ENCODE data around the gene TTI1. TPM values are rescaled to one million over a fixed set of nuclear protein-coding genes. Genes with fewer than 3 reads are reported as not detected.

The TTI1 gene
- total RNA-seq, result 14.4 and 14.8 TPM in 2 replicates

DNA sequence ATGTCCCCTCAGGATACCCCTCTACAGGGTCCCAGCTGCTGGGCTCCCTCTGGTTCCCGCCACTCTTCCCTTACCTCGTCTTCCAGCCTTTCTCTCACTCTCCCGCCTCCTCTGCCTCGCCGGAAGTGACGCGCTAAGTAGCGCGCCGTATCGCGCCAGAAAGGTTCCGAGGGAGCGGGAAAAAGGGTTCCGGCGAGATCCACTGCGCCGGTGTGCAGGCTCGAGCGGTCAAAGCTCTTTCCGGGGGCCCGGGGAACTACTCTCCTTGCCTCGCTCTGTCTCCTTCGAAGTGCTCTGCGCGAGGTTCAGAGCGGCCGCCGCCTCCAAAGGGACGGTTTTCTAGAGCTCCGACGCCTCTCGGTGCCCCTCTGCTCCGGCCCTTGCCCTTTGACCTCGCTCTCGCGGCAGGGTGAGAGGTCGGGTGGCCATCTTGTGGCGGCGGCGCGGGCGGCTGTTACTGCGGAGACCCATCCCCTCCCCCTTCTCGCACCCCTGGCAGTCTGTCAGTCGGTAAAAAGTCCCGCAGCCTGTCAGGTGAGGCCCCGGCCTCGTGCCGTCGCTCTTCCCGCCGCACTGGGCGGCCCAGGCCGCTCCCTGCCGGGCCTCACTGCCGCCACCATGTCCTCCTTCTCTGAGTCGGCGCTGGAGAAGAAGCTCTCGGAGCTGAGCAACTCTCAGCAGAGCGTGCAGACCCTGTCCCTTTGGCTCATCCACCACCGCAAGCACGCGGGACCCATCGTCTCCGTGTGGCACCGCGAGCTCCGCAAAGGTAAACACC, at the start of gene TTI1, which contains the start of gene RPRD1B:
Gene TTI1, minus strand, starts transcription at position 127 of the 778 bp plus-strand sequence. CDS start 19,640 bp downstream, outside the sequence.
Gene RPRD1B, plus strand, starts transcription at position 417 of the 778 bp plus-strand sequence. Its CDS starts 202 bp downstream, at position 619.
- Histone ChIP-seq H3K4me1 (ENCODE audit: insufficient read depth, low read length) (peaks cover 22% of the 10 kb centered on the region), H3K9me3 (ENCODE audit: low read depth, low read length) (no peaks in the 10 kb centered on the region), H3K4me2 (ENCODE audit: insufficient read depth, low read length) (peak within 1 kb of the TSS; percentile 87), H3K4me3 (ENCODE audit: insufficient read depth, low read length) (peak within 1 kb of the TSS; percentile 93), H4K20me1 (ENCODE audit: insufficient read depth, low read length) (peaks cover 9% of the 10 kb centered on the region), H3K79me2 (ENCODE audit: insufficient read depth, low read length) (peaks cover 98% of the 10 kb centered on the region), H3K27me3 (ENCODE audit: insufficient read depth, low read length) (no peaks in the 10 kb centered on the region), H2AFZ (ENCODE audit: low read length) (peak within 1 kb of the TSS; percentile 97), H3K36me3 (ENCODE audit: insufficient read depth, low read length) (peaks cover 13% of the 10 kb centered on the region), H3K27ac (ENCODE audit: low read depth, low read length) (peak within 1 kb of the TSS; percentile 95)
- DNase-seq (ENCODE audit: insufficient read length, low spot score, missing footprints), result peak; percentile 92
- no peak for TF ChIP-seq CTCF (IDR thresholded peaks at IDR 0.05; ENCODE audit: extremely low read depth, low read depth, low read length)

DNA sequence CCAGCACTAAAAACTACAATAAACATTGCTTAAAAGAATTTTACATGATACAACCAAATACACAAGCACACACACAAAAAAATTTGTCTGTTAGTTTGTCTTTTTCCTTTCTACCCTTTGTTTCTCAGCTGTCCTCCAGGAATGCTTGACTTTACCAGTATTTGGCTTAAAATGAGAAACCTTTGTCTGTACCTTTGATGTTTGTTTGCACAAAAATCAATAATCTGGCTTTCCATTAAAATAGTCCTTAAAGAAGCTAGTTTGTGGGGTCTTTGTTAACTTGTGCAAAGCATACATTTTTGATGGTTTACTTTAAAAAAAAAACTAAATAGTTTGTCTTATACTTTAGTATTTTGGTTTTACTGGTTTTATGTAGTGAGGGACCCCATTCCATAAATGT, 49.6 kb upstream of the TTI1 start:
- no peaks in the 10 kb centered on the region for H3K9me3 ChIP-seq (ENCODE audit: low read depth, low read length)
- H4K20me1 ChIP-seq (ENCODE audit: insufficient read depth, low read length), result no peaks in the 10 kb centered on the region
- TF ChIP-seq CTCF (IDR thresholded peaks at IDR 0.05; ENCODE audit: extremely low read depth, low read depth, low read length), result no peak
- H3K27me3 ChIP-seq (ENCODE audit: insufficient read depth, low read length), result no peaks in the 10 kb centered on the region
- H3K79me2 ChIP-seq (ENCODE audit: insufficient read depth, low read length), result peaks cover 37% of the 10 kb centered on the region
- DNase-seq (ENCODE audit: insufficient read length, low spot score, missing footprints), result no peak
- H2AFZ ChIP-seq (ENCODE audit: low read length), result no peak overlapping the region
- peaks cover 21% of the 10 kb centered on the region for H3K4me1 ChIP-seq (ENCODE audit: insufficient read depth, low read length)
- no peak overlapping the region for H3K4me3 ChIP-seq (ENCODE audit: insufficient read depth, low read length)
- peaks cover 34% of the 10 kb centered on the region for H3K36me3 ChIP-seq (ENCODE audit: insufficient read depth, low read length)
- H3K4me2 ChIP-seq (ENCODE audit: insufficient read depth, low read length), result no peak overlapping the region
- peak overlapping the region; percentile 79 for H3K27ac ChIP-seq (ENCODE audit: low read depth, low read length)

DNA sequence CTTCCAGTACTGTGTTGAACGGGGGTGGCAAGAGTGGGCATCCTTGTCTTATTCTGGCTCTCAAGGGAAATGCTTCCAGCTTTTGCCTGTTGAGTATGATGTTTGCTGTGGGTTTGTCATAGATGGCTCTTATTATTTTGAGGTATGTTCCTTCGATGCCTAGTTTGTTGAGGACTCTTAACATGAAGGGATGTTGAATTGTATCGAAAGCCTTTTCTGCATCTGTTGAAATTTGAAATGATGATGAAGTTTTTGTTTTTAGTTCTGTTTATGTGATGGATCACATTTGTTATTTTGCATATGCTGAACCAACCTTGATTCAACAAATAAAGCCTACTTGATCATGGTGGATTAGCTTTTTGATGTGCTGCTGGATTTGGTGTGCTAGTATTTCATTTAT, 48.3 kb upstream of the TTI1 start:
- no peak overlapping the region for H3K4me2 ChIP-seq (ENCODE audit: insufficient read depth, low read length)
- H3K9me3 ChIP-seq (ENCODE audit: low read depth, low read length), result no peaks in the 10 kb centered on the region
- peaks cover 33% of the 10 kb centered on the region for H3K36me3 ChIP-seq (ENCODE audit: insufficient read depth, low read length)
- H3K27ac ChIP-seq (ENCODE audit: low read depth, low read length), result no peak overlapping the region
- H2AFZ ChIP-seq (ENCODE audit: low read length), result no peak overlapping the region
- DNase-seq (ENCODE audit: insufficient read length, low spot score, missing footprints), result no peak
- peaks cover 43% of the 10 kb centered on the region for H3K79me2 ChIP-seq (ENCODE audit: insufficient read depth, low read length)
- H3K27me3 ChIP-seq (ENCODE audit: insufficient read depth, low read length), result no peaks in the 10 kb centered on the region
- TF ChIP-seq CTCF (IDR thresholded peaks at IDR 0.05; ENCODE audit: extremely low read depth, low read depth, low read length), result no peak
- no peak overlapping the region for H3K4me3 ChIP-seq (ENCODE audit: insufficient read depth, low read length)
- H4K20me1 ChIP-seq (ENCODE audit: insufficient read depth, low read length), result no peaks in the 10 kb centered on the region
- H3K4me1 ChIP-seq (ENCODE audit: insufficient read depth, low read length), result peaks cover 21% of the 10 kb centered on the region

DNA sequence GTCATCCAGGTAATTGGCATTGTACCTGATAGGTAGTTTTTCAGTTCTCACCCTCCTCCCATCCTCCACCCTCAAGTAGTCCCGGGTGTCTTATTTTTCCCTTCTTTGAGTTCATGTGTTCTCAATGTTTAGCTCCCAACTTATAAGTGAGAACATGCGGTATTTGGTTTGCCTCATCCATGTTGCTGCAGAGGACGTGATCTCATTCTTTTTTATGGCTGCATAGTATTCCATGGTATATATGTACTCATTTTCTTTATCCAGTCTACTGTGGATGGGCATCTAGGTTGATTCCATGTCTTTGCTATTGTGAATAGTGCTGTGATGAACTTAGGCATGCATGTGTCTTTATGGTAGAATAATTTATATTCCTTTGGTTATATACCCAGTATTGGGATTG, 46.1 kb upstream of the TTI1 start:
- TF ChIP-seq CTCF (IDR thresholded peaks at IDR 0.05; ENCODE audit: extremely low read depth, low read depth, low read length), result no peak
- Histone ChIP-seq H3K4me3 (ENCODE audit: insufficient read depth, low read length) (no peak overlapping the region), H3K79me2 (ENCODE audit: insufficient read depth, low read length) (peaks cover 48% of the 10 kb centered on the region), H3K36me3 (ENCODE audit: insufficient read depth, low read length) (peaks cover 17% of the 10 kb centered on the region), H4K20me1 (ENCODE audit: insufficient read depth, low read length) (no peaks in the 10 kb centered on the region), H3K27me3 (ENCODE audit: insufficient read depth, low read length) (no peaks in the 10 kb centered on the region), H3K4me1 (ENCODE audit: insufficient read depth, low read length) (peaks cover 28% of the 10 kb centered on the region), H3K27ac (ENCODE audit: low read depth, low read length) (no peak overlapping the region), H3K9me3 (ENCODE audit: low read depth, low read length) (no peaks in the 10 kb centered on the region), H2AFZ (ENCODE audit: low read length) (no peak overlapping the region), H3K4me2 (ENCODE audit: insufficient read depth, low read length) (no peak overlapping the region)
- no peak for DNase-seq (ENCODE audit: insufficient read length, low spot score, missing footprints)

All from osteoblast (primary cell).